SK-N-SH (cell line): ENCODE data around the gene ABHD4. TPM values are rescaled to one million over a fixed set of nuclear protein-coding genes. Genes with fewer than 3 reads are reported as not detected.
A peak's percentile ranks its signal among the peaks of the same experiment; 100 is the strongest.

Source experiments
- CTCF ChIA-PET: fragments of 300-600, 350-600 bp; formaldehyde crosslinking; extraction: SDS; loops from one replicate; lab custom pipeline; 2021; lab: Yijun Ruan, JAX
- POLR2A ChIA-PET: fragments of 350-600 bp; sonication (Branson Sonifier 250); formaldehyde crosslinking; extraction: SDS; loops from one replicate; lab custom pipeline; 2020; ENCODE audit warnings: antibody characterized with exemption, inconsistent platforms; lab: Yijun Ruan, JAX
- DNase-seq: peaks from one replicate; pipeline ENCODE4 v3.0.0; 2012
- H2AFZ ChIP-seq: fragments of 200-600 bp; sonication (generic); 2 replicates; pipeline ENCODE4 v1.8.1; 2016; ENCODE audit warnings: antibody characterized with exemption, mild to moderate bottlenecking, low read depth
- H3F3A ChIP-seq: fragments of 200-600 bp; sonication (generic); replicated peaks from 2 replicates; pipeline ENCODE3; 2016; ENCODE audit warnings: antibody characterized with exemption, mild to moderate bottlenecking; ENCODE audit not compliant: insufficient read depth
- H3K27ac ChIP-seq, 2 experiments: fragments of 200-500 bp in 1 of 2; fragments of 200-600 bp in 1 of 2; sonication (Bioruptor generic) in 1 of 2; sonication (generic), shearing (Covaris generic) in 1 of 2; 2 replicates each; pipeline versions ENCODE4 v1.5.1 to v1.6.1; 2014 to 2016; ENCODE audit warnings: low read depth in 2 of 2, inconsistent platforms in 1 of 2, low read length in 1 of 2, mild to moderate bottlenecking in 1 of 2, mixed read lengths in 1 of 2
- H3K27me3 ChIP-seq: fragments of 200-600 bp; sonication (generic), shearing (Covaris generic); 2 replicates; pipeline ENCODE4 v1.6.1; 2016; ENCODE audit warnings: mixed run types; ENCODE audit not compliant: insufficient read depth
- H3K36me3 ChIP-seq, 2 experiments: fragments of 200-500 bp in 1 of 2; fragments of 200-600 bp in 1 of 2; sonication (Bioruptor generic) in 1 of 2; sonication (generic) in 1 of 2; replicated peaks in 1 of 2; 2 replicates each; pipeline versions ENCODE3 to v1.5.1; 2014 to 2016; ENCODE audit warnings: low read length in 1 of 2, mild to moderate bottlenecking in 1 of 2; ENCODE audit not compliant: insufficient read depth in 2 of 2, control insufficient read depth in 1 of 2
- H3K4me1 ChIP-seq, 2 experiments: fragments of 200-500 bp in 1 of 2; fragments of 200-600 bp in 1 of 2; sonication (Bioruptor generic) in 1 of 2; sonication (generic), shearing (Covaris generic) in 1 of 2; 2 replicates each; pipeline versions ENCODE4 v1.5.1 to v1.6.1; 2014 to 2016; ENCODE audit warnings: low read depth in 1 of 2, low read length in 1 of 2, mixed run types in 1 of 2; ENCODE audit not compliant: insufficient read depth in 2 of 2, control insufficient read depth in 1 of 2
- H3K4me2 ChIP-seq: fragments of 200-600 bp; sonication (generic), shearing (Covaris generic); 2 replicates; pipeline ENCODE4 v1.6.1; 2017; ENCODE audit warnings: mixed run types
- H3K4me3 ChIP-seq, 2 experiments: fragments of 200-500 bp in 1 of 2; fragments of 200-600 bp in 1 of 2; sonication (Bioruptor generic) in 1 of 2; sonication (generic), shearing (Covaris generic) in 1 of 2; 2 replicates each; pipeline versions ENCODE4 v1.5.1 to v1.8.1; 2014 to 2016; ENCODE audit warnings: low read depth in 2 of 2, inconsistent platforms in 1 of 2, low read length in 1 of 2, mild to moderate bottlenecking in 1 of 2, mixed read lengths in 1 of 2, moderate library complexity in 1 of 2
- H3K79me2 ChIP-seq: fragments of 200-600 bp; sonication (generic); 2 replicates; pipeline ENCODE4 v1.8.1; 2017; ENCODE audit warnings: mild to moderate bottlenecking; ENCODE audit not compliant: insufficient read depth
- H3K9ac ChIP-seq: fragments of 200-600 bp; sonication (generic); 2 replicates; pipeline ENCODE4 v1.6.1; 2017; ENCODE audit warnings: mixed run types
- H3K9me2 ChIP-seq: fragments of 200-600 bp; sonication (generic); 2 replicates; pipeline ENCODE4 v1.6.1; 2017; ENCODE audit warnings: mixed run types
- H3K9me3 ChIP-seq: fragments of 200-600 bp; sonication (generic); 2 replicates; pipeline ENCODE4 v1.6.1; 2017; ENCODE audit warnings: mixed run types, mild to moderate bottlenecking, moderate library complexity
- H4K20me1 ChIP-seq: fragments of 200-600 bp; sonication (generic); 2 replicates; pipeline ENCODE4 v1.6.1; 2017; ENCODE audit warnings: mild to moderate bottlenecking, mixed run types; ENCODE audit not compliant: insufficient read depth
- FOXJ3 ChIP-seq: sonication (generic); formaldehyde crosslinking; IDR thresholded peaks from 2 replicates; pipeline ENCODE4 v1.5.1; 2020; ENCODE audit warnings: mild to moderate bottlenecking, missing genetic modification reagents
- MEF2A ChIP-seq: IDR thresholded peaks from 2 replicates; pipeline ENCODE4 v1.4.0; 2012; ENCODE audit warnings: low read depth, borderline replicate concordance
- POLR2AphosphoS5 ChIP-seq: IDR thresholded peaks from 2 replicates; pipeline ENCODE4 v1.6.1; 2012; ENCODE audit warnings: low read depth, low read length
- RAD21 ChIP-seq: IDR thresholded peaks from 2 replicates; pipeline ENCODE4 v1.6.1; 2012; ENCODE audit warnings: mild to moderate bottlenecking, low read length
- SMC3 ChIP-seq: IDR thresholded peaks from 2 replicates; pipeline ENCODE4 v1.6.1; 2012; ENCODE audit warnings: low read depth, low read length, improper control_type of control experiment
- TAF1 ChIP-seq: IDR thresholded peaks from 2 replicates; pipeline ENCODE4 v1.6.1; 2012; ENCODE audit warnings: low read depth, mild to moderate bottlenecking, low read length, moderate library complexity, borderline replicate concordance
- WGBS: methylation state at CpG from one replicate; pipeline ENCODE4 v1.1.6; 2017; ENCODE audit warnings: low lambda C conversion rate; 5-methylcytosine and 5-hydroxymethylcytosine counted together
- polyA plus RNA-seq, 3 experiments: library from polyadenylated mRNA; depleted of rRNA; stranded (reverse); fragments of >200 nt; gene quantifications; 2 replicates each; pipeline ENCODE4 v1.2.3, GENCODE V29; 2012
- TF ChIP-seq, protein P1 (sequence below): fragments of 150-350 bp; IDR thresholded peaks from 2 replicates; pipeline ENCODE4 v1.6.1; 2017; ENCODE audit warnings: antibody characterized with exemption, low read length, low read depth, borderline replicate concordance
- TF ChIP-seq, protein P2 (sequence below): IDR thresholded peaks from 2 replicates; pipeline ENCODE4; 2012
- TF ChIP-seq, protein P3 (sequence below): fragments of 200-600 bp; sonication (generic); IDR thresholded peaks from 2 replicates; pipeline ENCODE4 v1.6.1; 2017; ENCODE audit warnings: antibody characterized with exemption, mild to moderate bottlenecking, moderate library complexity

The ABHD4 gene
- polyA plus RNA-seq, 1 of the 3 experiments (the other 2 are of a cell fraction) = 15.0 TPM

DNA sequence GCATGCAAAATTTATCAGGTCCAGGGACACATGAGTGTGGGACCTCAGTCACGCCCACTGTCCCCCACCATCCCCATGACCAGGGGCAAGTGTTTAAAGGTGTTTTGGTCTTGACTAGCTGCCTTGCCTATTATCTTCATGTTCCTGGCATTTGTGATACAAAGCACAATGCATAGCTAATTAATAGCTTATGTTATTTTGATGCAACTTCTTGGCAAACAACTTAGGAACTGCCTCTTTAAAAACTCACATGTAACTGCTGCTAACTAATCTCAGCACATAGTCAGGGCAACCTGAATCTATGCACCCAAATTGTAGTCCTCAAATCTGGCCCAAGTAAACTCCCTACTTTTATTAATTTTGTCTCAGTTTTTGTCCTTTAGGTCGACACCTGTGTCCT is 53.5 kb downstream of the ABHD4 start:
- Histone ChIP-seq H3K79me2 (no peaks in the 10 kb centered on the region), H3K27me3 (peaks cover 21% of the 10 kb centered on the region; the same call in 1 of the 2 replicates), H3K9me2 (no peaks in the 10 kb centered on the region), H3K9me3 (no peaks in the 10 kb centered on the region), H3F3A (no peaks in the 10 kb centered on the region), H3K4me2 (no peak overlapping the region), H3K4me1 (no peaks in the 10 kb centered on the region), H3K9ac (no peak overlapping the region), H3K4me3 (no peak overlapping the region), H3K36me3 (no peaks in the 10 kb centered on the region), H3K27ac (no peak overlapping the region), H4K20me1 (no peaks in the 10 kb centered on the region), H2AFZ (no peak overlapping the region)
- TF ChIP-seq POLR2AphosphoS5 (no peak), TAF1 (no peak), FOXJ3 (CRISPR knock-in tag) (no peak)
- TF ChIP-seq, protein P1, sequence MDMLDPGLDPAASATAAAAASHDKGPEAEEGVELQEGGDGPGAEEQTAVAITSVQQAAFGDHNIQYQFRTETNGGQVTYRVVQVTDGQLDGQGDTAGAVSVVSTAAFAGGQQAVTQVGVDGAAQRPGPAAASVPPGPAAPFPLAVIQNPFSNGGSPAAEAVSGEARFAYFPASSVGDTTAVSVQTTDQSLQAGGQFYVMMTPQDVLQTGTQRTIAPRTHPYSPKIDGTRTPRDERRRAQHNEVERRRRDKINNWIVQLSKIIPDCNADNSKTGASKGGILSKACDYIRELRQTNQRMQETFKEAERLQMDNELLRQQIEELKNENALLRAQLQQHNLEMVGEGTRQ = no peak
- TF ChIP-seq, protein P2, sequence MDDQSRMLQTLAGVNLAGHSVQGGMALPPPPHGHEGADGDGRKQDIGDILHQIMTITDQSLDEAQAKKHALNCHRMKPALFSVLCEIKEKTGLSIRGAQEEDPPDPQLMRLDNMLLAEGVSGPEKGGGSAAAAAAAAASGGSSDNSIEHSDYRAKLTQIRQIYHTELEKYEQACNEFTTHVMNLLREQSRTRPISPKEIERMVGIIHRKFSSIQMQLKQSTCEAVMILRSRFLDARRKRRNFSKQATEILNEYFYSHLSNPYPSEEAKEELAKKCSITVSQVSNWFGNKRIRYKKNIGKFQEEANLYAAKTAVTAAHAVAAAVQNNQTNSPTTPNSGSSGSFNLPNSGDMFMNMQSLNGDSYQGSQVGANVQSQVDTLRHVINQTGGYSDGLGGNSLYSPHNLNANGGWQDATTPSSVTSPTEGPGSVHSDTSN = no peak
- ChIA-PET POLR2A (no interaction called here), CTCF (interaction anchor here (0.7 to 6.1 kb wide), 9 partner anchors 9 to 201 kb away, joined by 3 to 89 read pairs (median 4); partner anchors contain the start of gene DAD1)
- WGBS = 17% methylated on average over 2 of the region's 2 CpGs
- DNase-seq = no peak

DNA sequence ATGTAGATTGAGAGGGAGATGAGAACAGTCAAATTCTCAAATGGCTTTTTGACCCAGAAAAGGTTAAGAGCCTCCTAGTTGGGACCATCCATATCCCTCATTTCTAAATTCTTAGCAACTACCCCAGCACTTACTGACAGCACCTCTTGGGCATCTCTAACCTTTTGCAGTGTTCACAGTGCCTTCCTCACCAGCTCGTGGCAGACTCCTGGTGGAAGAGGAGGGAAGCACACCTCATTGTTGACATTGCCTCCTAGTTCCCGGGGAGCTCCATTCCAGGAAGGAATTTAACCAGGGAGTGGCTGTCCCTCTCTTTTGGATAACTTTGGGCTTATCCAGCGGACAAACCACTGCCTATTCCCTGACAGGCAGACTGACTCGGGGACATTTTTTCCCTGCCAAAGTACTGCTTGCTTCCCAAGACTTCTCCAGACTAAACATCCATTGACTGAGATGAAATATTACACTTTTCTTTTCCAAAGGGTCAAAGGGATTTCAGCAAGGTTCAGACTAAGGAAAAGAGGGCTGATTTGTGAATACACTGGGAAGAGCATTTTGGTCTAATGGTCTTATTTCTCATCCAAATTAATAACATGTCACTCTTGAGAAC is 55.0 kb downstream of the ABHD4 start:
- TF ChIP-seq SMC3 (peak; percentile 93), MEF2A (no peak), RAD21 (peak; percentile 81)
- TF ChIP-seq, protein P3, sequence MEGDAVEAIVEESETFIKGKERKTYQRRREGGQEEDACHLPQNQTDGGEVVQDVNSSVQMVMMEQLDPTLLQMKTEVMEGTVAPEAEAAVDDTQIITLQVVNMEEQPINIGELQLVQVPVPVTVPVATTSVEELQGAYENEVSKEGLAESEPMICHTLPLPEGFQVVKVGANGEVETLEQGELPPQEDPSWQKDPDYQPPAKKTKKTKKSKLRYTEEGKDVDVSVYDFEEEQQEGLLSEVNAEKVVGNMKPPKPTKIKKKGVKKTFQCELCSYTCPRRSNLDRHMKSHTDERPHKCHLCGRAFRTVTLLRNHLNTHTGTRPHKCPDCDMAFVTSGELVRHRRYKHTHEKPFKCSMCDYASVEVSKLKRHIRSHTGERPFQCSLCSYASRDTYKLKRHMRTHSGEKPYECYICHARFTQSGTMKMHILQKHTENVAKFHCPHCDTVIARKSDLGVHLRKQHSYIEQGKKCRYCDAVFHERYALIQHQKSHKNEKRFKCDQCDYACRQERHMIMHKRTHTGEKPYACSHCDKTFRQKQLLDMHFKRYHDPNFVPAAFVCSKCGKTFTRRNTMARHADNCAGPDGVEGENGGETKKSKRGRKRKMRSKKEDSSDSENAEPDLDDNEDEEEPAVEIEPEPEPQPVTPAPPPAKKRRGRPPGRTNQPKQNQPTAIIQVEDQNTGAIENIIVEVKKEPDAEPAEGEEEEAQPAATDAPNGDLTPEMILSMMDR = peak; percentile 71
- TF ChIP-seq, all 33 proteins: peak for 3
- Histone ChIP-seq H4K20me1 (no peaks in the 10 kb centered on the region), H3K27ac (no peak overlapping the region), H3K4me3 (no peak overlapping the region; a peak in 1 of 4 replicates), H3K27me3 (peaks cover 21% of the 10 kb centered on the region; the same call in 1 of the 2 replicates), H3K4me1 (no peaks in the 10 kb centered on the region), H3K36me3 (no peaks in the 10 kb centered on the region), H2AFZ (peak overlapping the region; percentile 52; the same call in 1 of the 2 replicates), H3K9me2 (no peaks in the 10 kb centered on the region), H3K4me2 (no peak overlapping the region), H3K9me3 (no peaks in the 10 kb centered on the region), H3K9ac (no peak overlapping the region), H3K79me2 (no peaks in the 10 kb centered on the region), H3F3A (no peaks in the 10 kb centered on the region)
- ChIA-PET POLR2A (no interaction called here), CTCF (interaction anchor here (0.5 to 6.1 kb wide), 45 partner anchors 9 to 1085 kb away, joined by 3 to 89 read pairs (median 4); partner anchors contain the start of genes ABHD4, DAD1, OR6J1 and OXA1L)
- 0% methylated on average over 4 of the region's 4 CpGs for WGBS
- DNase-seq = peak; percentile 67
